CD4-positive, CD25-positive, alpha-beta regulatory T cell (primary cell): Measurements from ENCODE around the gene SLC30A2. TPM values are rescaled to one million over a fixed set of nuclear protein-coding genes. Genes with fewer than 3 reads are reported as not detected.

Source experiments
- ATAC-seq, 2 donors: fragments of 150-1000 bp; cut with Tn5 transposase; one replicate each; pipeline ENCODE4 v1.10.0; 2021; ENCODE audit warnings: low read depth in 2 of 2, moderate number of reproducible peaks in 2 of 2, moderate library complexity in 1 of 2
- DNase-seq, 3 donors: peaks; one replicate each; pipeline versions ENCODE4 v3.0.0 to v3.0.0-alpha.2; 2012 to 2022; ENCODE audit warnings: mixed read lengths in 1 of 3
- H3K27ac ChIP-seq: one replicate; pipeline ENCODE4 v1.7.0; 2013; ENCODE audit warnings: mild to moderate bottlenecking, low read length; ENCODE audit not compliant: insufficient read depth, poor library complexity, severe bottlenecking
- H3K27me3 ChIP-seq: one replicate; pipeline ENCODE4 v1.7.0; 2013; ENCODE audit warnings: low read length; ENCODE audit not compliant: control insufficient read depth, insufficient read depth
- H3K36me3 ChIP-seq: one replicate; pipeline ENCODE4 v1.7.0; 2013; ENCODE audit warnings: mild to moderate bottlenecking, low read length, moderate library complexity; ENCODE audit not compliant: control insufficient read depth, insufficient read depth
- H3K4me1 ChIP-seq: 2 replicates; pipeline ENCODE4 v1.7.0; 2013; ENCODE audit warnings: mild to moderate bottlenecking, low read length; ENCODE audit not compliant: insufficient read depth, control insufficient read depth, poor library complexity, severe bottlenecking
- H3K4me3 ChIP-seq: one replicate; pipeline ENCODE4 v1.7.0; 2013; ENCODE audit warnings: low read depth, mild to moderate bottlenecking, low read length, moderate library complexity
- H3K9me3 ChIP-seq, 2 experiments: 1 replicate in 1 of 2; 2 replicates in 1 of 2; pipeline ENCODE4 v1.7.0; 2013; ENCODE audit warnings: low read length in 2 of 2, mild to moderate bottlenecking in 1 of 2, moderate library complexity in 1 of 2; ENCODE audit not compliant: control insufficient read depth in 2 of 2
- H3K27ac Mint-ChIP-seq, 3 donors: one replicate each; pipeline ENCODE4 v1.8.0; 2020 to 2022; ENCODE audit warnings: mild to moderate bottlenecking in 3 of 3, mixed read lengths in 3 of 3, moderate library complexity in 2 of 3
- H3K27me3 Mint-ChIP-seq: one replicate; pipeline ENCODE4 v1.8.0; 2022; ENCODE audit warnings: mild to moderate bottlenecking, mixed read lengths
- H3K36me3 Mint-ChIP-seq: one replicate; pipeline ENCODE4 v1.8.0; 2020; ENCODE audit warnings: mixed read lengths
- H3K4me1 Mint-ChIP-seq, 4 donors: one replicate each; pipeline ENCODE4 v1.8.0; 2020 to 2022; ENCODE audit warnings: mixed read lengths in 4 of 4, mild to moderate bottlenecking in 1 of 4
- H3K4me3 Mint-ChIP-seq, 4 donors: one replicate each; pipeline ENCODE4 v1.8.0; 2020 to 2022; ENCODE audit warnings: mild to moderate bottlenecking in 4 of 4, mixed read lengths in 4 of 4, moderate library complexity in 3 of 4
- H3K9me3 Mint-ChIP-seq, 7 donors: one replicate each; pipeline ENCODE4 v1.8.0; 2020 to 2022; ENCODE audit warnings: mixed read lengths in 7 of 7, mild to moderate bottlenecking in 3 of 7, moderate library complexity in 2 of 7
- polyA plus RNA-seq, 4 donors: library from polyadenylated mRNA; unstranded; fragments of 300-500 nt; fragmentation: Illumina TruSeq; gene quantifications; one replicate each; pipeline ENCODE4 v1.2.3, GENCODE V29; 2021
- total RNA-seq: library from RNA; stranded (reverse); gene quantifications from one replicate; pipeline ENCODE4 v1.2.3, GENCODE V29; 2022

The SLC30A2 gene
- total and polyA plus RNA-seq, 5 donors from 2014 or later = 0.07 TPM; not detected in 4

DNA sequence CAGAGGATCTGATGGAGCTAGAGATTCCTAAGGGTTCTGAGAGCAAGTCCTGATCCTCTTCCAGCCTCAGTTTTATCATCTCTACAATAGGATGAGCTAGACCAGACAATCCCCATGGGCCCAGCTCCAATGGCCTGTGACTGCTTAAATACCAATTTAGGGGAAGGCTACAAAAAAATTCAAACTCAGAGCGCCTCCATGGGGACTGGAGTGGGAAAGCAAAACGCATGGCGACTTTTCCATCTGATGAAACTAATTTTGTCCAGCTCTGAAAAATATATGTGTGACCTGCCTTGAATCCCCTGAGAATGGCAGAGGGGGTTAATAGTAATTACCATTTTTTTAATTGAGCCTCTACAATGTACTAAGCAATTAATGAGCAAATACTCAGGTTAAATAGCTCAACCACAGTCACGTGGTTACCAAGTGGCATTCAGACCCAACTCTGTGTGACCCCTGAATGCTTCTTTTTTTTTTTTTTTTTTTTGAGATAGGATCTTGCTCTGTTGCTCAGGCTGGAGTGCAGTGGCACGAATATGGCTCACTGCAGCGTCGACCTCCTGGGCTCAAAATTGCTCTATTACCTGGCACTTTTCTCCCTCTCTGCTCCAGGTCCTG, 15.9 kb downstream of the SLC30A2 start:
- no peak for ATAC-seq
- Histone ChIP-seq H3K4me3 (no peak overlapping the region), H3K36me3 (no peaks in the 10 kb centered on the region), H3K4me1 (peaks cover 5% of the 10 kb centered on the region), H3K27ac (no peak overlapping the region), H3K9me3 (no peaks in the 10 kb centered on the region), H3K27me3 (no peaks in the 10 kb centered on the region)
- DNase-seq = no peak
- H3K27me3 Mint-ChIP-seq = peaks cover 23% of the 10 kb centered on the region
- H3K9me3 Mint-ChIP-seq = no peaks in the 10 kb centered on the region
- H3K36me3 Mint-ChIP-seq = no peaks in the 10 kb centered on the region
- H3K4me3 Mint-ChIP-seq = no peak overlapping the region
- H3K27ac Mint-ChIP-seq = no peak overlapping the region
- H3K4me1 Mint-ChIP-seq = peaks cover 0 to 10% (median 5%) of the 10 kb centered on the region in 4 donors

DNA sequence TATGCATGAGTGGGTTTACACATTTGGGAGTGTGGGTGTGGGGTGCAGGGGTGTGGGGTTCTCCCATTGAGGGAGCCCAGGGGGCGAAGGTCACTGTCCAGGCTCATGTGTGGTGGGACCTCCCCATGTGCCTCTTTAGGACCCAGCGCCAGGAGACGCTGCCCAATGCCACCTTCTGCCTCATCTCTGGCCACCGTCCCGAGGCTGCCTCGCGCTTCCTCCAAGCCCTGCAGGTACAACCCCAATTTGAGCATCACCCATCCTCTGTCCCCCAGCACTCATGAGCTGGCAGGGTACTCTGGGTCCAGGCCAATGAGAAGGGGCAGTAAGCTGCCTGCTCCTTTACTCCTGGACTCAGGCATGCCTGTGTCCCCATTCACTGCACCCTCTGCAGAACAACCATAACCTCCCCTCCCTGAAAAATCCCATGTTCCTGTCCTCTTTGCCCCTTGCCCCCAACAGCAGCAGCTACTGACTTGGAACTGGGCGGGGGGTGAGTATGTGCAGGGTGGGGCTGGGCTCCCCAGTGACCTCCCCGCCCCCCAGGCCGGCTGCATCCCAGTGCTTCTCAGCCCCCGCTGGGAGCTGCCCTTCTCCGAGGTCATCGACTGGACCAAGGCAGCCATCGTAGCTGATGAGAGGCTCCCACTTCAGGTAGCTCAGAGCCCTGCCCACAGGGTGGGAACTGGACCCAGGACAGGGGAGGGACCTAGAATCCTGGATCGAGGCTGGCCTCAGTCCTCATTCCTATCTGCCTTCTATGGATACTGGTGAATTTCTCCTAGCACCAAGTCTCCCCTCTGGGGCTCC, 16.7 kb downstream of the SLC30A2 start:
- Mint-ChIP-seq H3K9me3 (no peaks in the 10 kb centered on the region), H3K4me1 (peaks cover 0 to 3% (median 1%) of the 10 kb centered on the region in 4 donors), H3K36me3 (no peaks in the 10 kb centered on the region), H3K4me3 (no peak overlapping the region), H3K27ac (no peak overlapping the region), H3K27me3 (peaks cover 16% of the 10 kb centered on the region)
- Histone ChIP-seq H3K27me3 (no peaks in the 10 kb centered on the region), H3K4me1 (no peaks in the 10 kb centered on the region), H3K27ac (no peak overlapping the region), H3K4me3 (no peak overlapping the region), H3K36me3 (no peaks in the 10 kb centered on the region), H3K9me3 (no peaks in the 10 kb centered on the region)
- DNase-seq (no peak), ATAC-seq (no peak)

DNA sequence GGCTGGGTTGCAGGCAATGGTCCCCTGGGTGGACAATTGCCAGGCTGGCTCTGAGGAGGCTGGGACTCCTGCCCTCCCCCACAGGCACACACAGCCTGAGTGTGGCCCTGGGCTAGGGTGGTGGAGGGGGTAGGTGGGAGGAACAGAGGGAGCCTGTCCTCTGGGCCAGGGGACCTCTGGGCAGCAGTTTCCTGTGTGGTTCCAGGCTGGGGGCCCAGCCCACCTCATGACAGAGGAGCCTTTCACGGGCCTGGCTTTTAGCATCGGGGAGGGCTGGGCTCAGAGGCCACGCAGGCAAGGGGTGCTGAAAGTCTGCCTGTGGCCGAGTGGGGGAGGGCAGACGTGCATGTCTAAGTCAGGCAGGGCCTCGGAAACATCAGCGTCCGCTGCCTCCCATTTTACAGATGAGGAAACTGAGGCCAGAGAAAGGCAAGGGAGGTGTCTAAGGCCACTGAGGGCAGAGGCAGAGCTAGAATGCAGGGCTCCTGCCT, 17.4 kb downstream of the SLC30A2 start:
- no peaks in the 10 kb centered on the region for H3K36me3 ChIP-seq
- no peak overlapping the region for H3K27ac Mint-ChIP-seq

DNA sequence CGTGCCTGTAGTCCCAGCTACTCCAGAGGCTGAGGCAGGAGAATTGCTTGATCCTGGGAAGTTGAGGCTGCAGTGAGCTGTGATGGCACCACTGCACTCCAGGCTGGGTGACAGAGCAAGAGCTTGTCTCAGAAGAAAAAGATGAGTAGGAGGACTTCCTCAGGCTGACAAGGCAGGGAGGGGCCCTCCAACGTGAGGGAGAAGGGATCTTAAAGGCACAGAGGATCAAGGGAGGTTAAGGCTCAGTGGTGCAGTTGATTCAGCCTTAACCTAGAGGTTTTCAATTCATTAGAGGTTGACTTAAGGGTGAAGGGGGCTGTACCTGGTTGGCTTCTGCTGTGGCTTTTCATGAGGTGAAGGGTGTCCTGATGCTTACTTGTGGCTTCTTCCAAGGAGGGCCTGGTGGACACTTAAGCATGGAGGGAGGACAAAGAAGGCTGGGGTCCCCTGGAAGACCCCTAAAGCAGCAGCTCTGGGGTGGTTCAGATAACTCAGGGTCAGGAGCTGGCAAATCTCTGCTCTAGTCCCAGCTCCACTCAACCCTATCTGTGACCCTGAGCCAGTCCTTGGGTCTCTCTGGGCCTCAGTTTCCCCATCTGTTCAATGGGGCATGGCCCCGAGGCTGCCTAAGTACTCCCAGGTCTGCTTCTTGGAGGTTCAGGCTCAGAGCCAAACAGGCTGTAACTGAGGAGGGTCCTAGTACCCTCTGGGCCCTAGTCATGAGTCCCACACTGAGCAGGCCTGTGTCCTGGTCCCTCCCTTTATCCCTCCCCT, 18.0 kb downstream of the SLC30A2 start:
- no peaks in the 10 kb centered on the region for H3K27me3 ChIP-seq
- DNase-seq (peak in 1 of 3 donors; percentile 17), ATAC-seq (no peak)
- H3K27ac ChIP-seq = no peak overlapping the region
- Mint-ChIP-seq H3K27me3 (peaks cover 14% of the 10 kb centered on the region), H3K27ac (no peak overlapping the region), H3K4me1 (no peaks in the 10 kb centered on the region), H3K4me3 (peak overlapping the region in 1 of 4 donors; percentile 81), H3K9me3 (no peaks in the 10 kb centered on the region), H3K36me3 (no peaks in the 10 kb centered on the region)
- H3K9me3 ChIP-seq = no peaks in the 10 kb centered on the region
- H3K4me1 ChIP-seq = no peaks in the 10 kb centered on the region
- H3K4me3 ChIP-seq = no peak overlapping the region
- no peaks in the 10 kb centered on the region for H3K36me3 ChIP-seq

More for the DNA sequence above, 17.4 kb downstream of the SLC30A2 start:
- H3K9me3 Mint-ChIP-seq = no peaks in the 10 kb centered on the region
- no peaks in the 10 kb centered on the region for H3K4me1 Mint-ChIP-seq
- no peak for DNase-seq
- no peak overlapping the region for H3K4me3 ChIP-seq
- no peak overlapping the region for H3K27ac ChIP-seq
- H3K27me3 Mint-ChIP-seq = peaks cover 15% of the 10 kb centered on the region
- no peak for ATAC-seq
- no peaks in the 10 kb centered on the region for H3K36me3 Mint-ChIP-seq
- H3K4me1 ChIP-seq = no peaks in the 10 kb centered on the region
- H3K9me3 ChIP-seq = no peaks in the 10 kb centered on the region
- no peaks in the 10 kb centered on the region for H3K27me3 ChIP-seq
- H3K4me3 Mint-ChIP-seq = no peak overlapping the region

DNA sequence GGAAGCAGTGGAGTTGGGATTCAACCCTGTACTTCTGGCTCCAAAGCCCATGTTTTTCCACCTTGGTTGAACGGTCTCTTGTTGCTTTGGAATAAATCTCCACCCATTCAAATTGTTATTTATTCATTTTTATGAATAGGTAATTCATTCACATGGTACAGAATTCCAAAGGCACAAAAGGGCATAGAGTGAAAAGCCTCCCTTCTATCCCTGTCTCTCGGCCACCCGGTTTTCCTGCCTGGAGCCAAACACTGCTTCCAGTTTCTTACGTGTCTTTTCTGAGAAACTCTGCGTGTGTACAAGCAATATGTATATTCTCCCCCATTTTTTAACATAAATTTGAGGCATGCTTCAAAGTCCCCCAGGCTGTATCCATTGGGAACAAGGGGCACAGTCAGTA, 20.4 kb downstream of the SLC30A2 start:
- Mint-ChIP-seq H3K4me3 (no peak overlapping the region), H3K9me3 (no peaks in the 10 kb centered on the region), H3K4me1 (no peaks in the 10 kb centered on the region), H3K27ac (no peak overlapping the region), H3K27me3 (peaks cover 5% of the 10 kb centered on the region), H3K36me3 (no peaks in the 10 kb centered on the region)
- DNase-seq = no peak
- Histone ChIP-seq H3K9me3 (no peaks in the 10 kb centered on the region), H3K27me3 (no peaks in the 10 kb centered on the region), H3K27ac (no peak overlapping the region), H3K36me3 (no peaks in the 10 kb centered on the region), H3K4me3 (no peak overlapping the region), H3K4me1 (no peaks in the 10 kb centered on the region)
- no peak for ATAC-seq

DNA sequence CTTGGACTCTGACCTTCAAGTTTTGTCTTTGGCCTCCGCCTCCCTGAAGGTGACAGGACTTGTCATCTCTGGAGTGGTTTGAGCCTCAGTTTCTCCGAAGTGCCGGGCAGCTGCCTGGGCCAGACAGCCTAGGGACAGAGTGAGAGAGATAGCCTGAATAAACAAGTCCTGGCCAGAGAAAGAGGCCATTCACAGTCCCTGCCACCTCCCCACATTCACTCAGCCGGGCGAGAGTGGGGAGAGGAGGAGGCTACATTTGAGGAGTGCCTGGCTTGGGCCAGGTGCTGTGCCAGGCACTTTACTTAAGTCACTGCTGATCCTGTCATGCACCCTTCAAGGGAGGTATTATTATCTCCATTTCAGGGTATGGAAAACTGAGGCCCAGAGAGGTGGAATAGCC, 20.9 kb downstream of the SLC30A2 start:
- Mint-ChIP-seq H3K9me3 (no peaks in the 10 kb centered on the region), H3K36me3 (no peaks in the 10 kb centered on the region), H3K4me3 (no peak overlapping the region), H3K27me3 (peaks cover 5% of the 10 kb centered on the region), H3K4me1 (no peaks in the 10 kb centered on the region), H3K27ac (no peak overlapping the region)
- H3K27ac ChIP-seq = no peak overlapping the region
- H3K9me3 ChIP-seq = no peaks in the 10 kb centered on the region
- no peaks in the 10 kb centered on the region for H3K27me3 ChIP-seq
- no peaks in the 10 kb centered on the region for H3K36me3 ChIP-seq
- H3K4me1 ChIP-seq = no peaks in the 10 kb centered on the region
- ATAC-seq (no peak), DNase-seq (no peak)
- no peak overlapping the region for H3K4me3 ChIP-seq

DNA sequence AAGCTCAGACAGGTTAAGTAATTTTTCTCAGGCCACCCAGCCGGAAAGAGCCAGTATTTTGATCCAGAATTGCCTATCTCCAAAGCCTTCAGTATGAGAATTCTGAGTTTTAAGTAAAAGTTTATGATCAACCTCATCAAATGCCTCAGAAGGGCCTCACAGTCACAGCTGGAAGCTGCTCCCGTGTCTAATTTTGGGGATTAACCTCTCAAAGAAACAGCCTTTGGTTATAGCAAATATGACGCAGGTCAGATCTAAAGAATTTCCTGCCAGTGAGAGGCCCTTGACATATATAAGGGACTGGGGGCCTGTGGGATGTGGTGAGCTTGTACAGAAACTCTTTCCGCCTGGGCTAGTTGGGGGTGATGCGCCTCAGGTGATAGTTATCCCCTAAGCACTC, 22.1 kb downstream of the SLC30A2 start:
- no peaks in the 10 kb centered on the region for H3K27me3 ChIP-seq
- H3K4me1 ChIP-seq = no peaks in the 10 kb centered on the region
- DNase-seq (no peak), ATAC-seq (no peak)
- no peaks in the 10 kb centered on the region for H3K27me3 Mint-ChIP-seq
- H3K36me3 ChIP-seq = no peaks in the 10 kb centered on the region
- H3K9me3 ChIP-seq = no peaks in the 10 kb centered on the region
- H3K36me3 Mint-ChIP-seq = no peaks in the 10 kb centered on the region
- no peak overlapping the region for H3K27ac Mint-ChIP-seq
- no peak overlapping the region for H3K4me3 Mint-ChIP-seq
- no peak overlapping the region for H3K4me3 ChIP-seq
- H3K9me3 Mint-ChIP-seq = no peaks in the 10 kb centered on the region
- H3K4me1 Mint-ChIP-seq = peaks cover 0 to 5% (median 1%) of the 10 kb centered on the region in 4 donors
- no peak overlapping the region for H3K27ac ChIP-seq
